ENCODE data around the gene DLL4. TPM values are rescaled to one million over a fixed set of nuclear protein-coding genes. Genes with fewer than 3 reads are reported as not detected.

The DLL4 gene
- total RNA-seq, 1 donor from 2014 or later = not detected

DNA sequence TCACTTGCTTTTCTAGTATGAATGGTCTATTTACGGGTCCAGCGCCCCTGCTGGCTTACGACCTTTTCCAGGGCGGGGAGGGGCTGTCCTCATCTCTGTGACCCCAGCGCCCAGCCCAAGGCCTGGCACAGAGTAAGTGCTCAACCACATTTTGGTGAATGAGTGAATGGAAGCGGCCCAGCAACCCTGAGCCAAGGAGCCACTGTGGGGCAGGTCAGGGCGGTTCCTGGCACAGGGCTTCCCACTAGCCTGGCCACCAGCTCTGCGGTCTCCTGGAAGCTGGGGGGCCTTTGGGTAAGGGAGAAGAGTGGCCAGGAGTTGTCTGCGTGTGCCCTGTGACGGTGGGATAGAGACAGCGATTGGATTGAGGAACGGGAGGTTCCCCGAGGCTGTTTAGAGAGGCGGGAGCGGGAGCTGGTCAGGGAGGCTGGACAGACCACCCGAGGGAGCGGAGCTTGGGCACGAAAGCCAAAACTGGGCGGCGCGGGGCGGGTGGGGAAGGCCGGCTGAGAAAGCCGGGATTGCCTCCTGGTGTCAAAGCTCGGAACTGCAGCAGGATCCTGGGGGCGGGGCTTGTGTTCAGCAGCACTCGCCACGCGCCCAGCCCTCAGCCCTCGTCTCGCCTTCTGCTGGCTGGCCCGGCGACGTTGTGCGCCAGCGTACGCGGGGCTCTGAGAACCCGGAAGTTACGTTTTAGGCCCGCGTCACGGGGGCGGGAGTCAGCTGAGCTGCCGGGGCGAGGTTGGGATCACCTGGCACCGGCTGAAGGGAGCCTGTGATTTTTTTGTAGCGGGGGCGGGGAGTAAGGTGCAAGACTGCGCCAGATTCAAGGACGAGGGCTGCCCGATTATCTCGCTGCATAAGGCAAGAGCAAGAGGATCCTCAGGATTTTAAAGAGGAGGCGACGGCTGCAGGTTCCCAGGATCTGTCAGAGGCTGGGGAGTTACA is 35.1 kb upstream of the DLL4 start, which contains the start of gene VPS18:
TSS of gene VPS18 (plus strand) at position 718 of the 948 bp plus-strand sequence. CDS start 319 bp downstream, outside the sequence.
- ChIA-PET POLR2A (interaction anchor here (0.6 to 3.1 kb wide), 24 partner anchors 11 to 1168 kb away, joined by 3 to 33 read pairs (median 4); partner anchors contain the start of genes C15orf62, CHAC1, CHP1 and DNAJC17), CTCF (interaction anchor here (0.9 to 4.9 kb wide), 18 partner anchors 9 to 375 kb away, joined by 3 to 203 read pairs (median 6); partner anchors contain the start of genes DNAJC17 and ZFYVE19)
- H3K27ac Mint-ChIP-seq = peak within 1 kb of the TSS; percentile 90
- DNase-seq (peak; percentile 99), ATAC-seq (ENCODE audit: low read depth) (peak; percentile 98)
- intact Hi-C loops (cut with micrococcal nuclease) = loop anchor here (1.0 to 5.0 kb wide), 10 partner anchors 20 to 375 kb away; partner anchors contain the start of genes DNAJC17, INO80, KNL1 and RAD51
- no peaks in the 10 kb centered on the region for H3K27me3 Mint-ChIP-seq
- peaks cover 34% of the 10 kb centered on the region for H3K4me1 Mint-ChIP-seq
- H3K9me3 Mint-ChIP-seq = no peaks in the 10 kb centered on the region
- H3K36me3 Mint-ChIP-seq (ENCODE audit: low read depth) = peaks cover 32% of the 10 kb centered on the region
- TF ChIP-seq, protein P1, sequence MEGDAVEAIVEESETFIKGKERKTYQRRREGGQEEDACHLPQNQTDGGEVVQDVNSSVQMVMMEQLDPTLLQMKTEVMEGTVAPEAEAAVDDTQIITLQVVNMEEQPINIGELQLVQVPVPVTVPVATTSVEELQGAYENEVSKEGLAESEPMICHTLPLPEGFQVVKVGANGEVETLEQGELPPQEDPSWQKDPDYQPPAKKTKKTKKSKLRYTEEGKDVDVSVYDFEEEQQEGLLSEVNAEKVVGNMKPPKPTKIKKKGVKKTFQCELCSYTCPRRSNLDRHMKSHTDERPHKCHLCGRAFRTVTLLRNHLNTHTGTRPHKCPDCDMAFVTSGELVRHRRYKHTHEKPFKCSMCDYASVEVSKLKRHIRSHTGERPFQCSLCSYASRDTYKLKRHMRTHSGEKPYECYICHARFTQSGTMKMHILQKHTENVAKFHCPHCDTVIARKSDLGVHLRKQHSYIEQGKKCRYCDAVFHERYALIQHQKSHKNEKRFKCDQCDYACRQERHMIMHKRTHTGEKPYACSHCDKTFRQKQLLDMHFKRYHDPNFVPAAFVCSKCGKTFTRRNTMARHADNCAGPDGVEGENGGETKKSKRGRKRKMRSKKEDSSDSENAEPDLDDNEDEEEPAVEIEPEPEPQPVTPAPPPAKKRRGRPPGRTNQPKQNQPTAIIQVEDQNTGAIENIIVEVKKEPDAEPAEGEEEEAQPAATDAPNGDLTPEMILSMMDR (IDR thresholded peaks at IDR 0.05) = peak; percentile 94
- peak within 1 kb of the TSS; percentile 98 for H3K4me3 Mint-ChIP-seq

DNA sequence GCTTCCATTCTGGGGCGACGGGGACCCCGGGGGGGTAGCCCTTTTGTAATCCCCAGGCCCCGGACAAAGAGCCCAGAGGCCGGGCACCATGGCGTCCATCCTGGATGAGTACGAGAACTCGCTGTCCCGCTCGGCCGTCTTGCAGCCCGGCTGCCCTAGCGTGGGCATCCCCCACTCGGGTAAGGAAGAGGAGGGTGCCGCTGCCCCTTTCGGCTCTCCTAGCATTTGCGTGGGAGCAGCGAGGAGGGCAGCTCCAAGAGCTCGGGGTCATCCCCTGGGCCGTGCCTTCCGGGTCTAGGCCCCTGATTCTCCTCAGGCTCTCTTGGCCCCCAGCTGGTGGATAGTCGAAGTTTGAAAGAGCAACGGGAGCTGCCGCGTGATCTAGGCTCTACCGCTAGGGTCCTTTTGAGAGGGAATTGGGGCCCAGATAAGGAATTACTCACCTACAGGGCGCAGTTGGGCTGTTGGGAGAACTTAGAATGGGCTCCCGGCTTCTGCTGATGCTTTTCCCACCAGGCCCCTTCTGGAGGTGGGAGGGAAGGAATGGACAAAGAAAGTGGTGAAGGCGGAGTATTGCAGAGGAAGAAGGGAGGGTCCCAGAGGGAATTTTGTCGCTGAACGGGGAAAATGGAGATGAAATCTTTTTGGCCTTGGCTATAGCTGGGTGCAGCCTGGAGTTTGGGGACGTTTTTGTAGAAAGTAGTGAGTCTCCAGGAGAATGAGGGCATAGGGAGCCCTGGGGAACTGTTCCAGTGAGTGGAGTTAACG is 34.3 kb upstream of the DLL4 start:
- DNase-seq (peak; percentile 50), ATAC-seq (ENCODE audit: low read depth) (peak; percentile 49)
- Mint-ChIP-seq H3K9me3 (no peaks in the 10 kb centered on the region), H3K4me3 (peak overlapping the region; percentile 98), H3K36me3 (ENCODE audit: low read depth) (peaks cover 40% of the 10 kb centered on the region), H3K27ac (peak overlapping the region; percentile 90), H3K27me3 (no peaks in the 10 kb centered on the region), H3K4me1 (peaks cover 34% of the 10 kb centered on the region)
- TF ChIP-seq, protein P1 (IDR thresholded peaks at IDR 0.05) = no peak
- ChIA-PET CTCF (interaction anchor here (0.9 to 4.9 kb wide), 20 partner anchors 10 to 376 kb away, joined by 3 to 203 read pairs (median 6); partner anchors contain the start of genes DNAJC17 and ZFYVE19), POLR2A (interaction anchor here (0.6 to 3.1 kb wide), 20 partner anchors 10 to 1167 kb away, joined by 3 to 33 read pairs (median 5); partner anchors contain the start of genes C15orf62, CHAC1, CHP1 and DNAJC17)
- intact Hi-C loops (cut with micrococcal nuclease) = loop anchor here (1.0 to 5.0 kb wide), 10 partner anchors 21 to 376 kb away; partner anchors contain the start of genes DNAJC17, INO80, KNL1 and RAD51

- ChIA-PET CTCF (interaction anchor here (7.7 kb wide), 1 partner anchor 42 kb away, joined by 54 read pairs; no protein-coding TSS in a partner anchor), POLR2A (interaction anchor here (0.6 kb wide), 1 partner anchor 503 kb away, joined by 4 read pairs; no protein-coding TSS in a partner anchor)
- H3K36me3 Mint-ChIP-seq (ENCODE audit: low read depth) = peaks cover 73% of the 10 kb centered on the region
- no peaks in the 10 kb centered on the region for H3K27me3 Mint-ChIP-seq
- peaks cover 45% of the 10 kb centered on the region for H3K4me1 Mint-ChIP-seq
- H3K9me3 Mint-ChIP-seq = no peaks in the 10 kb centered on the region
- H3K4me3 Mint-ChIP-seq = no peak overlapping the region
- ATAC-seq (ENCODE audit: low read depth) = no peak
- H3K27ac Mint-ChIP-seq = no peak overlapping the region
- TF ChIP-seq, protein P1 (IDR thresholded peaks at IDR 0.05) = no peak
- no peak for DNase-seq
- intact Hi-C loops (cut with micrococcal nuclease) = loop anchor here (10.0 kb wide), 1 partner anchor 765 kb away; the partner anchor contains the start of gene MGA
Measured at GRCh38 chr15:40899536-40900207, 29.5 kb upstream of the DLL4 start.

- Mint-ChIP-seq H3K9me3 (no peaks in the 10 kb centered on the region), H3K4me1 (peaks cover 43% of the 10 kb centered on the region), H3K4me3 (no peak overlapping the region), H3K36me3 (ENCODE audit: low read depth) (peaks cover 70% of the 10 kb centered on the region), H3K27ac (no peak overlapping the region), H3K27me3 (no peaks in the 10 kb centered on the region)
- ChIA-PET POLR2A (interaction anchor here (0.6 to 1.5 kb wide), 3 partner anchors 334 to 502 kb away, joined by 3 to 4 read pairs (median 4); no protein-coding TSS in a partner anchor), CTCF (interaction anchor here (7.7 kb wide), 1 partner anchor 42 kb away, joined by 54 read pairs; no protein-coding TSS in a partner anchor)
- ATAC-seq (ENCODE audit: low read depth) = no peak
- intact Hi-C loops (cut with micrococcal nuclease) = loop anchor here (10.0 kb wide), 1 partner anchor 764 kb away; the partner anchor contains the start of gene MGA
- TF ChIP-seq, protein P1 (IDR thresholded peaks at IDR 0.05) = no peak
- no peak for DNase-seq
Measured at GRCh38 chr15:40900256-40901052, 28.7 kb upstream of the DLL4 start.
